ENCODE measurements around the gene SLC26A2.

GRCh38 chr5:149988126-149988525 lies 27.6 kb downstream of the SLC26A2 start:
- no peak for TF ChIP-seq CREB1 (CRISPR knock-in tag; IDR thresholded peaks at IDR 0.05; ENCODE audit: low read depth)
- no peak for TF ChIP-seq EZH2phosphoT487 (IDR thresholded peaks at IDR 0.05; ENCODE audit: unreplicated experiment)
- no peak for TF ChIP-seq JUNB (IDR thresholded peaks at IDR 0.05; ENCODE audit: unreplicated experiment)
- TF ChIP-seq POLR2AphosphoS5 (IDR thresholded peaks at IDR 0.05; ENCODE audit: low read depth): no peak
- TF ChIP-seq CTCF (conservative IDR thresholded peaks at IDR 0.05; ENCODE audit: low read depth in 2 of 2): no peak

All from GM23338 (cell line).